ENCODE data around the gene LRP1B. TPM values are rescaled to one million over a fixed set of nuclear protein-coding genes. Genes with fewer than 3 reads are reported as not detected.
A peak's percentile ranks its signal among the peaks of the same experiment; 100 is the strongest.

Gene LRP1B
- total RNA-seq, 1 donor from 2014 or later: 0.25 TPM

GRCh38 chr2:142174176-142174575 lies 43.4 kb upstream of the LRP1B start:
- no peak for TF ChIP-seq CTCF (IDR thresholded peaks at IDR 0.05)
- Mint-ChIP-seq H3K9me3 (ENCODE audit: low read depth) (no peaks in the 10 kb centered on the region), H3K27ac (ENCODE audit: unreplicated experiment) (no peak overlapping the region), H3K4me3 (ENCODE audit: unreplicated experiment) (no peak overlapping the region), H3K4me1 (ENCODE audit: low read depth) (no peaks in the 10 kb centered on the region), H3K36me3 (ENCODE audit: low read depth) (no peaks in the 10 kb centered on the region), H3K27me3 (ENCODE audit: low read depth) (no peaks in the 10 kb centered on the region)
- DNase-seq (ENCODE audit: low spot score): no peak

- H3K4me3 Mint-ChIP-seq (ENCODE audit: unreplicated experiment): no peak overlapping the region
- no peaks in the 10 kb centered on the region for H3K36me3 Mint-ChIP-seq (ENCODE audit: low read depth)
- no peak for DNase-seq (ENCODE audit: low spot score)
- H3K27me3 Mint-ChIP-seq (ENCODE audit: low read depth): no peaks in the 10 kb centered on the region
- no peak for TF ChIP-seq CTCF (IDR thresholded peaks at IDR 0.05)
- no peak overlapping the region for H3K27ac Mint-ChIP-seq (ENCODE audit: unreplicated experiment)
- H3K4me1 Mint-ChIP-seq (ENCODE audit: low read depth): peaks cover 1% of the 10 kb centered on the region
- no peaks in the 10 kb centered on the region for H3K9me3 Mint-ChIP-seq (ENCODE audit: low read depth)
These were observed 40.0 kb upstream of the LRP1B start for GRCh38 chr2:142170847-142171246.

- peak; percentile 83 for TF ChIP-seq CTCF (IDR thresholded peaks at IDR 0.05)
- no peak for DNase-seq (ENCODE audit: low spot score)
These were observed 35.0 kb upstream of the LRP1B start for GRCh38 chr2:142165790-142166189.

GRCh38 chr2:142153601-142154000 lies 22.8 kb upstream of the LRP1B start:
- Mint-ChIP-seq H3K4me3 (ENCODE audit: unreplicated experiment) (no peak overlapping the region), H3K4me1 (ENCODE audit: low read depth) (peaks cover 11% of the 10 kb centered on the region), H3K9me3 (ENCODE audit: low read depth) (peaks cover 4% of the 10 kb centered on the region), H3K27ac (ENCODE audit: unreplicated experiment) (no peak overlapping the region), H3K36me3 (ENCODE audit: low read depth) (no peaks in the 10 kb centered on the region), H3K27me3 (ENCODE audit: low read depth) (no peaks in the 10 kb centered on the region)
- DNase-seq (ENCODE audit: low spot score): no peak
- no peak for TF ChIP-seq CTCF (IDR thresholded peaks at IDR 0.05)

More at GRCh38 chr2:142165790-142166189, 35.0 kb upstream of the LRP1B start:
- Mint-ChIP-seq H3K36me3 (ENCODE audit: low read depth) (no peaks in the 10 kb centered on the region), H3K27me3 (ENCODE audit: low read depth) (no peaks in the 10 kb centered on the region), H3K9me3 (ENCODE audit: low read depth) (peaks cover 4% of the 10 kb centered on the region), H3K4me3 (ENCODE audit: unreplicated experiment) (no peak overlapping the region), H3K27ac (ENCODE audit: unreplicated experiment) (no peak overlapping the region), H3K4me1 (ENCODE audit: low read depth) (peaks cover 3% of the 10 kb centered on the region)

GRCh38 chr2:142150453-142150852 lies 19.6 kb upstream of the LRP1B start:
- peaks cover 18% of the 10 kb centered on the region for H3K4me1 Mint-ChIP-seq (ENCODE audit: low read depth)

More at GRCh38 chr2:142150453-142150852, 19.6 kb upstream of the LRP1B start:
- H3K27me3 Mint-ChIP-seq (ENCODE audit: low read depth): no peaks in the 10 kb centered on the region
- DNase-seq (ENCODE audit: low spot score): no peak
- no peaks in the 10 kb centered on the region for H3K36me3 Mint-ChIP-seq (ENCODE audit: low read depth)
- H3K4me3 Mint-ChIP-seq (ENCODE audit: unreplicated experiment): no peak overlapping the region
- H3K9me3 Mint-ChIP-seq (ENCODE audit: low read depth): peaks cover 4% of the 10 kb centered on the region
- TF ChIP-seq CTCF (IDR thresholded peaks at IDR 0.05): no peak
- no peak overlapping the region for H3K27ac Mint-ChIP-seq (ENCODE audit: unreplicated experiment)
